ENCODE results near the gene RFK.
A peak's percentile ranks its signal among the peaks of the same experiment; 100 is the strongest.

RFK gene

DNA sequence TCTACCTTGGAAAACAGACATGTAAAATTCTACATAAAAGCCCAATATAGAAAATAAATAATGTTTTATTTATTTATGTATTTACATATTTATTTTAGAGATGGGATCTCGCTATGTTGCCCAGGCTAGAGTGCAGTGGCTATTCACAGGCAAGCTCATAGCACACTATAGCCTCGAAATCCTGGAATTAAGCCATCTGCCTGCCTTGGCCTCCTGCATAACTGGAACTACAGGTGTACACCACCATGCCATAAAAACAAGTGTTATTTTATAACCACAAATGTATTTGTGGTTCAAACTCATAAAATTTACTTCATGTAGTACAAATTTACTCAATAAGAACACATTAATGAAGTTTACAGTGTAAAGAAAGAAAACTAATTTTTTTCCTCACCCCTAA is 7.0 kb upstream of the RFK start:
- Histone ChIP-seq H3K9ac (no peak overlapping the region), H3K4me1 (peaks cover 0 to 12% (median 0%) of the 10 kb centered on the region in 10 experiments; a peak in 4 of 20 replicates), H3K4me3 (no peak overlapping the region), H3K4me2 (no peak overlapping the region), H3K36me3 (no peaks in the 10 kb centered on the region), H4K20me1 (no peaks in the 10 kb centered on the region), H3K27me3 (no peaks in the 10 kb centered on the region), H3K27ac (no peak overlapping the region), H3K9me3 (replicated peaks in 1 of 11) (no peaks in the 10 kb centered on the region)
- TF ChIP-seq Cebpa-rat (IDR thresholded peaks at IDR 0.05), result no peak

DNA sequence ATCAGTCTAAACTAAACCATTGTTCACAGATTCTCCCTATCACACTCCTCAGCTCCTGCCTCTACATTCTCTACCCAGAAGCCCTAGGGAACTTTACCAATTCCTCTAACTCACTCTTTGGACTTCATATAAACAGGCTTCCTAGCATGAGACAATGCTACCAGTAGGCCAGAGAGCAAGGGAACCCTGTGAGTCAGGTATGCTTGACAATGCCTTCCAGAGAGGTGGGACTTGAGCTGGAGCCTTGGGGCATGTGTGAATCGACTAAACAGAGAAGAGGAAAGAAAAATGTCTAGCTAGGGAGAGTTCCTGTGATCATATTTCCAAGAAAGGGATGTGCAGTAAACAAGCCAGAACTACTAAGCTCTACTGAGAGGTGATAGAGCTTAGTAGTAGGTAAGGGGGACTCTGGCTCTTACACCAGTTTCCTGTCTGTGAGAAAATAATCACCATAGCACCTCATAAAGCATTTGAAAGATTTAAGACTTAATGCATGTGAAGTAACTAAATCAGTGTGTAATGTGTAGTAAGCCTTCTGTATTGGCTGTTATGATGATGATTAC is 6.4 kb upstream of the RFK start:
- H3K27me3 ChIP-seq, result no peaks in the 10 kb centered on the region
- H3K4me3 ChIP-seq, result no peak overlapping the region
- H3K9me3 ChIP-seq (replicated peaks in 1 of 11), result no peaks in the 10 kb centered on the region
- no peak overlapping the region for H3K9ac ChIP-seq
- H3K4me2 ChIP-seq, result peak overlapping the region in 1 of 11 experiments; percentile 0; a peak in 1 of 22 replicates
- H3K36me3 ChIP-seq, result no peaks in the 10 kb centered on the region
- TF ChIP-seq Cebpa-rat (IDR thresholded peaks at IDR 0.05), result no peak
- H3K4me1 ChIP-seq, result peaks cover 2 to 16% (median 4%) of the 10 kb centered on the region in 10 experiments
- H4K20me1 ChIP-seq, result no peaks in the 10 kb centered on the region
- no peak overlapping the region for H3K27ac ChIP-seq

DNA sequence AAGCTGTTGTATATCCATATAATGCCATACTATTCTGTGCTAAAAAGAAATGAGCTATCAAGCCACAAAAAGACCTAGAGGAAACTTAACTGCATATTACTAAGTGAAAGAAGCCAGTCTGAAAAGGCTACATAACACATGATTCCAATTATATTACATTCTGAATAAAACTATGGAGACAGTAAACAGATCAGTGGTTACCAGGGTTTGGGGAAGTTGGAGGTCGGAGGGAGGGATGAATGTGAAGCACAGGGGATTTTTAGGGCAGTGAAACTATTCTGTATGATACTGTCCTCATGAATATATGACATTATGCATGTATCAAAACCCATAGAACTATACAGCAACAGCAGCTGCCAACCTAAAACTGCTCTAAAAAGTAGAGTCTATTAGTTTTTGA is 5.6 kb upstream of the RFK start:
- no peak for TF ChIP-seq Cebpa-rat (IDR thresholded peaks at IDR 0.05)
- H3K27ac ChIP-seq, result no peak overlapping the region
- no peak overlapping the region for H3K9ac ChIP-seq
- no peaks in the 10 kb centered on the region for H3K27me3 ChIP-seq
- H3K9me3 ChIP-seq (replicated peaks in 1 of 11), result no peaks in the 10 kb centered on the region
- H3K36me3 ChIP-seq, result no peaks in the 10 kb centered on the region
- peaks cover 9 to 23% (median 11%) of the 10 kb centered on the region in 10 experiments for H3K4me1 ChIP-seq
- H4K20me1 ChIP-seq, result no peaks in the 10 kb centered on the region
- H3K4me2 ChIP-seq, result 0 out of 22 replicates have a peak overlapping the region, but pooled peaks of 2 of the 11 experiments have one; percentile 0 to 18
- no peak overlapping the region for H3K4me3 ChIP-seq

DNA sequence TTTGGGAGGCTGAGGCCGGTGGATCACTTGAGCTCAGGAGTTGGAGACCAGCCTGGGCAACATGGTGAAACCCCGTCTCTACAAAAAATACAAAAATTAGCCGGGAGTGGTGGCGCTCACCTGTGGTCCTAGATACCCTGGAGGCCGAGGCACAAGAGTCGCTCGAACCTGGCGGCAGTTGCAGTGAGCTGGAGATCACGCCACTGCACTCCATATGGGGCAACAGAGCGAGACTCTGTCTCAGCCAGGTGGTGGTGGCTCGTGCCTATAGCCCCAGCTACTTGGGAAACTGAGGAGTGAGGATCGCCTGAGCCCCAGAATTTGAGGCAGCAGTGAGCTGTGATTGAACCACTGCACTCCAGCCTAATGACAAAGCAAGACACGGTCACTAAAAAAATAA is 2.4 kb upstream of the RFK start:
- H3K4me1 ChIP-seq, result peaks cover 16 to 31% (median 20%) of the 10 kb centered on the region in 10 experiments
- no peak overlapping the region for H3K4me3 ChIP-seq
- no peak overlapping the region for H3K27ac ChIP-seq
- H3K27me3 ChIP-seq, result no peaks in the 10 kb centered on the region
- no peak for TF ChIP-seq Cebpa-rat (IDR thresholded peaks at IDR 0.05)
- H4K20me1 ChIP-seq, result no peaks in the 10 kb centered on the region
- no peak overlapping the region for H3K9ac ChIP-seq
- H3K4me2 ChIP-seq, result no peak overlapping the region
- H3K36me3 ChIP-seq, result peaks cover 1 to 12% (median 11%) of the 10 kb centered on the region in 11 experiments; a peak in 20 of 22 replicates
- peaks cover 0 to 14% (median 11%) of the 10 kb centered on the region in 11 experiments; a peak in 17 of 22 replicates for H3K9me3 ChIP-seq (replicated peaks in 1 of 11)

DNA sequence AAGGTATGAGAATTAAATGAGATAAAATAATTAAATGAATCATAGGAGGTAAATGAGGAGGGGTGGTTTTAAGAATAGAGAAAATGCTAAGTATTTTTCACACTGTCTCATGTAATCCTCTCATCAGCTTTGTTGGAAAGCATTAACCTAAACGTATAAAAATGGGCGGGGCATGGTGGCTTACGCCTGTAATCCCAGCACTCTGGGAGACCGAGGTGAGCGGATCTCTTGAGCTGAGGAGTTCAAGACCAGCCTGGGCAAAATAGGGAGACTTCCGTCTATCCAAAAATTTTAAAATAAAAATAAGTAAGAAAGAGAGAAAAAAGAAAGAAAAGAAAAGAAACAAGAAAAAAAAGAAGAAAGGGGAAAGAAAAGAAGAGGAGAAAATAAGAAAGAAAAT is 1.9 kb upstream of the RFK start:
- H3K4me3 ChIP-seq, result no peak overlapping the region
- H3K27ac ChIP-seq, result no peak overlapping the region
- H3K4me2 ChIP-seq, result peak overlapping the region in 3 of 11 experiments; percentile 90 to 95 (median 92); a peak in 4 of 22 replicates
- peaks cover 6 to 17% (median 15%) of the 10 kb centered on the region in 11 experiments; a peak in 20 of 22 replicates for H3K36me3 ChIP-seq
- no peaks in the 10 kb centered on the region for H4K20me1 ChIP-seq
- no peaks in the 10 kb centered on the region for H3K27me3 ChIP-seq
- H3K4me1 ChIP-seq, result peaks cover 16 to 31% (median 20%) of the 10 kb centered on the region in 10 experiments
- no peak for TF ChIP-seq Cebpa-rat (IDR thresholded peaks at IDR 0.05)
- no peak overlapping the region for H3K9ac ChIP-seq
- H3K9me3 ChIP-seq (replicated peaks in 1 of 11), result peaks cover 0 to 15% (median 11%) of the 10 kb centered on the region in 11 experiments; a peak in 17 of 22 replicates

DNA sequence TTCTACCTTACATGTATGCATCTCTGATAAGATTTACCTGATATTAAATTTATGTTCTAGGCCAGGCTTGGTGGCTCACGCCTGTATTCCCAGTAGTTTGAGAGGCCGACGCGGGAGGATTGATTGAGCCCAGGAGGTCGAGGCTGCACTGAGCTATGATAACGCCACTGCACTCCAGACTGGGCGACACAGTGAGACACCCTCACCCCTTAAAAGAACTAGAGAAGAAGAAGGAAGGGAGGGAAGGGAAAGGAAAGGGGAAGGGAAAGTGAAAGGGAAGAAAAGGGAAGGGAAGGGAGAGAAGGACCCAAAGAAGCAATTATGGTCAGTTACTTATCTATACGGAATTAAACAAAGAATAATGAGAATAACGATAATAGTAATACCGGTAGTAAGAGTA is 1.2 kb upstream of the RFK start:
- Histone ChIP-seq H3K36me3 (peaks cover 7 to 24% (median 20%) of the 10 kb centered on the region in 11 experiments; a peak in 20 of 22 replicates), H3K4me1 (peaks cover 16 to 30% (median 20%) of the 10 kb centered on the region in 10 experiments), H3K4me3 (peak overlapping the region; percentile 82 to 99 (median 97)), H3K9ac (peak overlapping the region; percentile 90 to 97 (median 95)), H3K27me3 (no peaks in the 10 kb centered on the region), H3K9me3 (replicated peaks in 1 of 11) (peaks cover 0 to 15% (median 11%) of the 10 kb centered on the region in 11 experiments; a peak in 17 of 22 replicates), H4K20me1 (no peaks in the 10 kb centered on the region; a peak in 1 of 22 replicates), H3K27ac (peak overlapping the region; percentile 82 to 98 (median 91); a peak in 19 of 22 replicates), H3K4me2 (peak overlapping the region; percentile 66 to 95 (median 89))
- TF ChIP-seq Cebpa-rat (IDR thresholded peaks at IDR 0.05), result no peak

DNA sequence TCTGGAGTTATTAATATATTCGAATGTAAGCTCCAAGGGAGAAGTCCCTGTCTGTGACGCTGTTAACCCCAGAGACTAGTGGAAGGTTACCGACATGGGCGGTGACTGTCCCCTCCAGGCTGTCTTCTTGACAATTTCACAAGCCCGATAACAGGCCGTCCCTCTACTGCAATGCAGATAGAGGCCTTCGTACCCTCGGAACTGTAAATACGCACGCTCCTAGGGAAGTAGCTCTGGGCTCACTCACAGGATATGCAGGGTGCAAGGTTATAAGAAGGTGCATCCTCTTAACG is 680 bp upstream of the RFK start:
- Histone ChIP-seq H3K27ac (peak overlapping the region; percentile 82 to 98 (median 91)), H3K9ac (peak overlapping the region; percentile 90 to 97 (median 95)), H3K4me2 (peak overlapping the region; percentile 66 to 95 (median 89)), H3K4me3 (peak overlapping the region; percentile 82 to 99 (median 97)), H3K9me3 (replicated peaks in 1 of 11) (peaks cover 0 to 15% (median 11%) of the 10 kb centered on the region in 11 experiments; a peak in 17 of 22 replicates), H3K36me3 (peaks cover 7 to 29% (median 23%) of the 10 kb centered on the region in 11 experiments; a peak in 20 of 22 replicates), H3K27me3 (no peaks in the 10 kb centered on the region), H4K20me1 (no peaks in the 10 kb centered on the region; a peak in 1 of 22 replicates), H3K4me1 (peaks cover 16 to 25% (median 20%) of the 10 kb centered on the region in 10 experiments)
- TF ChIP-seq Cebpa-rat (IDR thresholded peaks at IDR 0.05), result 0 out of 22 replicates have a peak, but pooled peaks of 2 of the 11 experiments have one; percentile 29 to 30

DNA sequence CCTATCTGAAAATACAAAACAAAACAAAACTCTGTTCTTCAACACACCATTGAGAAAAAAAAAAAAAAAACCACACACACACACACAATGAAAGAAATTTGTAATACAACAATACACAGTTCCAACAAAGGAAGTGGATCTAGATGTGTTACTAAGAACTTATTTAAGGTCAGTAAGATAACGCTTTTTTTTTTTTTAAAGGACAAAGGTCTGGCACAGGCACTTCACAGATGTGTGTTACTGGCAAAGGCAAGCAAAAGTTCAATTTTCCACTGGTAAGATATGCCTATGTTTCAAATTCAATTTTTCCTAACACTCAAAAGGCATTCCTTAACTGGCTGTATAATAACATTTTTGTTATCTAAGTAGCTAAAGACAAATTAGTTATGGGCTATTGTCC is 3.6 kb downstream of the RFK start:
- no peaks in the 10 kb centered on the region; a peak in 2 of 22 replicates for H4K20me1 ChIP-seq
- no peak overlapping the region for H3K9ac ChIP-seq
- no peak overlapping the region for H3K4me3 ChIP-seq
- H3K9me3 ChIP-seq (replicated peaks in 1 of 11), result peaks cover 0 to 15% (median 11%) of the 10 kb centered on the region in 11 experiments; a peak in 17 of 22 replicates
- TF ChIP-seq Cebpa-rat (IDR thresholded peaks at IDR 0.05), result no peak
- H3K4me2 ChIP-seq, result no peak overlapping the region
- peaks cover 43 to 71% (median 64%) of the 10 kb centered on the region in 11 experiments for H3K36me3 ChIP-seq
- H3K27ac ChIP-seq, result no peak overlapping the region
- peaks cover 13 to 20% (median 17%) of the 10 kb centered on the region in 10 experiments for H3K4me1 ChIP-seq
- no peaks in the 10 kb centered on the region for H3K27me3 ChIP-seq

DNA sequence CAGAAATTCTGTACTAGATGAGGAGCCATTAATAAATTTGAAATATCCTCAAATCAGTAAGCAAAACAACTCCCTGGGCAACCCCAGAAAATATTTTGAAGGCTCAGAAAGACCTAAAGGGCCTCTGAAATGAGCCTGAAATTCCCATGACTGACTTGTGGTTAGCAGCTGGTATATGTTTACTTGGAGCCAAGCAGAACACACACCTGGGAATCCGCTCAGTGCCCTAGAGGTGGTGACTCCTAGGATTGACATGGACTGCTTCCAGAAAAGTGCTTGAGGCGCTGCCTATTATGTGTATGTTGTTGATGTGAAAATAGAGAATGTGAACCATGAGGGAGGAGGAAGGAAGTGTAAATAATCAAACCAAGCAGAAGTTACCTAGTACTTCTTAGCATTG is 14.7 kb downstream of the RFK start:
- Histone ChIP-seq H3K4me2 (peak overlapping the region in 2 of 11 experiments; percentile 30 to 37; a peak in 3 of 22 replicates), H3K36me3 (peaks cover 13 to 20% (median 18%) of the 10 kb centered on the region in 11 experiments), H3K9ac (no peak overlapping the region), H4K20me1 (no peaks in the 10 kb centered on the region), H3K4me3 (no peak overlapping the region), H3K4me1 (peaks cover 0 to 13% (median 0%) of the 10 kb centered on the region in 10 experiments; a peak in 7 of 20 replicates), H3K9me3 (replicated peaks in 1 of 11) (peaks cover 0 to 7% (median 0%) of the 10 kb centered on the region in 11 experiments; a peak in 1 of 22 replicates), H3K27me3 (no peaks in the 10 kb centered on the region), H3K27ac (no peak overlapping the region)
- no peak for TF ChIP-seq Cebpa-rat (IDR thresholded peaks at IDR 0.05)

Measured in BLaER1 treated with 17β-estradiol and CSF1 and Interleukin-3, amounts not matched to agents 10 nM and 100 nM (cell line).